Activated gamma-delta T cell treated with anti-CD3 and anti-CD28 coated beads, Interleukin-2, amount 50 U/mL, for 16 hours (primary cell): ENCODE data around the gene SPDYE2.
"Not testable (repeated sequence)": the region's sequence is repeated elsewhere in the genome, so short reads cannot be mapped to it uniquely, and the experiment has no call there.

Source experiments
- DNase-seq: peaks from one replicate; pipeline ENCODE4 v3.0.0-alpha.2; 2020; ENCODE audit warnings: low read depth

SPDYE2 gene

DNA sequence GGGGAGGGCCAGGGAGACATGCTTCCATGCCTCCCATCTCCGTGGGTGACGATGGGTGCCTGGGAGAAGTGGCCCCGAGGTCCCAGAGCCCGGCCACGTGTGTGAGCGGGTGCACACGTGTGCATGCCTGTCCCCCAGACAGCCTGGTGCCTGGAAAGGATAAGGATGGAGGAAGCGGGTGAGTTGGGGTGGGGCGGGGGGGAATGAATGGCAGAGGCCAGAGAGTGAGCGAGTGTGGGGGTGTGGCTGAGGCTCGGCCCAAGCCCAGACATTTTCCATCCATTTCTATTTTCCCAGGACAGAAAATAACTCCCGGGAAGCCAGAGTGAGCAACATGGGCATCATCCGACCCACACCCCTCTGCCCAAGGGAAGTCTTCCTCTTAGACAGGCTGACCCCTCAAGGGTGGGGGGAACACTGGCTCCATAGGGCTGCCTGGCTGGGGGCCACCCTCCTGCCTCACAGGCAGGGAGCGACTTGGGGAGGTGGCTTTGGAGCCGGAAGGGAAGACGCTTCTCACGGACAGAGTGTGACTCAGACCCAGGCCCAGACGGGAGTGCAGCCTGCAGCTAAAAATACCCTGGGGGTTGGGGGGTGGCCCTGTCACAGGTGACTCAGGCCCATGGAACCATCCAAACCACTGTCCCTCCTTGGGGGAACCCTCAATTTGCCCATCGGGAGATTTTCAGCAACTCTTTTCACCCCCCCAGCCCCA is 53.6 kb downstream of the SPDYE2 start:
- not testable (repeated sequence) for DNase-seq

DNA sequence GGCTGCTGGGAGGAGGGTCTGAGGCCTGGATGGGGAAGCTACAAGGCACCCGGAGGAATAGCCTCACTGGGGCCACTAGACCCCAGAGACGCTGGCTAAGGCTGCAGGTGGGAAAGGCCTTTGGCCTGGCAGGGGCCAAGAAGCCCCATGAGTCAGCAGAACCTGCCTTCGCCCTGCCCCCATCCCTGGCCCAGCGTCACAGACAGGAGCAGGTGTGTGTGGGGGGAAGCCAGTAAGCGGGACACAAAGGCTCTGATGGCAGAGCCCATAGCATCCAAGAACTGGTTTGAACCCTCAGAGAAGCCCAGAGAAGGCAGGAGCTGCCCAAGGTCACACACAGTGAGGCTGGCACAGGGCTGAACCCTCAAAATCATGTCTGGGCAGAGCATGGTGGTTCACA is 55.8 kb downstream of the SPDYE2 start:
- DNase-seq: not testable (repeated sequence)

DNA sequence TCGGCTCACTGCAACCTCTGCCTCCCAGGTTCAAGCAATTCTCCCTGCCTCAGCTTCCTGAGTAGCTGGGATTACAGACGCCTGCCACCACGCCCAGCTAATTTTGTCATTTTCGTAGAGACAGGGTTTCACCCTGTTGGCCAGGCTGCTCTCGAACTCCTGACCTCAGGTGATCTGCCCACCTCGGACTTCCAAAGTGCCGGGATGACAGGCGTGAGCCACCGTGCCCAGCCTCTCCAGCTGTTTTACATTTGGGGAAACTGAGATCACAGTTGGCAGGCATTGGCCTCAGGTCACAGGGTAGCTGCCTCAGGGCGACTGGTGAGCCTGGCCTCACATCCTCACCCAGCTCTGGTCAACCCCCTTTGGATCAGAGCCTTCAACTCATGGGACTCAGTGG is 58.7 kb downstream of the SPDYE2 start:
- not testable (repeated sequence) for DNase-seq

DNA sequence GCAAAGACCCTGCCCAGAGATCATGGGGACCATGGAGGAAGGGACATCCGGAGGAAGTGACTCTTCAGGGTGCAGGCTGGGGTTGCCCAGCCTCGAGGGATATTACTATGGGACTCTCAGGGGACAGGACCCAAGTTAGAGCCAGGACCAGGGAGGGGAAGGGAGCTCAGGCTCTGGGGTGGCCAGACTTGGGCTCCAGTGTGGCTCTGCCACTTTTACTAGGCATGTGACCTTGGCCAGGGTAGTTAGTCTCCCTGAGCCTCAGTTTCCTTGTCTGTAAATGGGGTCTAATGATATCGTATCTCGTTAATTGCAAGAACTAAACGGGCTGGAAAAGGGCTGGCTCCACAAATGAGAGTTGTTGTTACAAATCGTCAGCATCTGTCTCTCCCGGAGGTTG is 59.4 kb downstream of the SPDYE2 start:
- not testable (repeated sequence) for DNase-seq

DNA sequence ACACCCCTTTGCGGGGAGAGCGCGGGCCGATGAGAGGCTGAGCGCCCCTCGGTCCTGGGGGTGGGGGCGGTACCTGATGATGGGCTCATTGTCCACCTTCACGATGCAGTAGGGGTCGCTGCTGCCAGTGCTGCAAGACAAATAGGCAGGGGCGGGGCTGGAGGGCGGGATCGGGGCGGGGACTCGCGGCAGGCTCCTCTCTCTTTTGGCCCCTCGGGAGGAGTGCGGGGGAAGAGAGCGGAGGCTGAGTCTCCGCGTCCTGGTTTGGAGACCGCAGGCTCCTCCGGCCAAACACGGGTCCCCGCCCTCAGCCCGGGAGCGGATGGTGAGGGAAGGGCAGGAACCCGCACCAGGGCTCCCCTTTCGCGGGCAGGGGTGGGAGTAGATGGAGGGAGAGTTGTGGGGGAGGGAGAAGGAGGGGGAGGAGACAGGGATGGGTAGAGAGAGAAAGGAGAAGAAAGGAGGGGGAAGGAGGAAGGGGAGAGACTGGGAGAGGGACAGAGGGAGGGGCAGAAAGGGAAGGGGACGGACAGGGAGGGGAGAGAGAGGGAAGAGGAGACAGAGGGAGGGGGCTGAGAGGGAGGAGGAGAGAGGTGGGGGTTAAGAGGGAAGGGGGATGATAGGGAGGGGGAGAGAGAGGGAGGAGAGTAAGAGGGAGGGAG is 60.1 kb downstream of the SPDYE2 start:
- not testable (repeated sequence) for DNase-seq

DNA sequence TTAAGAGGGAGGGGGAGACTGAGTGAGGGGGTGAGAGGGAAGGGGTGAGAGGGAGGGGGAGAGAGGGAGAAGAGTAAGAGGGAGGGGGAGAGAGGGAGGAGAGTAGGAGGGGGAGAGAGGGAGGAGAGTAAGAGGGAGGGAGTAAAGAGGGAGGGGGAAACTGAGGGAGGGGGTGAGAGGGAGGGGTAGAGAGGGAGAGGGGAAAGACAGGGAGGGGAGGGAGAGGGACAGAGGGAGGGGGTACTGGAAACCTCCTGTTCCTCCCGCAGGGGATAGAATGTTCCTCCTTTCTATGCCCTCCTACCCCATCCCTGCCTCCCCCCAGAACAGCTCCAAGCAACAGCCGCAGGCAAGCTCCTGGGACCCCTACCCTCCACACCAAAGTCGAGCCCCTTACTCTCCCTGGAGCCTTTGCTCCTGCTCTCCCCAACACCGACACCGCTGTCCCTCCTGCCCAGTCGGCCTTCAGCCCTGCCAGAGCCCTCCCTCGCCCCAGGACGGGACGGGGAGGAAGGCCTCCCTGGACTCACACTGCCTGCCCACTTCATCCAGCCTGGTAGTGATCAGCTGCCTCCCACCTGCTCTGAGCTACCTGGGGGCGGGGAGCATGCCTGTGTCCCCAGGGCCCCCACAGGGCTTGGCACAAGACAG is 60.8 kb downstream of the SPDYE2 start:
- not testable (repeated sequence) for DNase-seq
